Testis (tissue), 3 donors: ENCODE results near the gene MRPL38. TPM values are rescaled to one million over a fixed set of nuclear protein-coding genes. Genes with fewer than 3 reads are reported as not detected.

ENCODE experiments used
- DNase-seq: peaks from one replicate; pipeline ENCODE4 v3.0.0-alpha.2; 2019
- H3K27ac ChIP-seq, 2 donors: fragments of 200-600 bp; sonication (generic); one replicate each; pipeline ENCODE4 v1.5.1; 2019
- H3K27me3 ChIP-seq: fragments of 200-600 bp; sonication (generic); one replicate; pipeline ENCODE4 v1.5.1; 2019
- H3K36me3 ChIP-seq: fragments of 200-600 bp; sonication (generic); one replicate; pipeline ENCODE4 v1.5.1; 2017; ENCODE audit warnings: low read depth; ENCODE audit errors: missing control alignments
- H3K4me1 ChIP-seq: fragments of 200-600 bp; sonication (generic); one replicate; pipeline ENCODE4 v1.5.1; 2019
- H3K4me3 ChIP-seq, 2 donors: fragments of 200-600 bp; sonication (generic); one replicate each; pipeline ENCODE4 v1.5.1; 2017 to 2019
- H3K9me3 ChIP-seq: fragments of 200-600 bp; sonication (generic); one replicate; pipeline ENCODE4 v1.5.1; 2017
- POLR2A ChIP-seq: fragments of 450-650 bp; IDR thresholded peaks from one replicate; pipeline ENCODE4 v1.6.1; 2017; ENCODE audit warnings: antibody characterized with exemption, mild to moderate bottlenecking, moderate library complexity
- WGBS, 2 donors: methylation state at CpG; one replicate each; pipeline ENCODE4 v1.1.5; 2018; 5-methylcytosine and 5-hydroxymethylcytosine counted together
- intact Hi-C: fragments of 100-400 bp; cut with DNase I; formaldehyde crosslinking; loops from one replicate; pipeline ENCODE4 v1.15.1; 2023; ENCODE audit warnings: low total_unique reads
- polyA plus RNA-seq: library from polyadenylated mRNA; stranded (reverse); fragments of 350-450 nt; fragmentation: Illumina TruSeq; extraction: RNeasy Lipid Tissue Mini Kit (QIAGEN cat#74804); gene quantifications from one replicate; pipeline ENCODE4 v1.2.3, GENCODE V29; 2014; ENCODE audit warnings: low read depth, low replicate concordance; ENCODE audit not compliant: insufficient read depth
- total RNA-seq, 2 donors: library from RNA; depleted of rRNA; stranded (reverse); fragments of >200 nt; gene quantifications; one replicate each; pipeline ENCODE4 v1.2.3, GENCODE V29; 2016
- TF ChIP-seq, protein P1 (sequence below), 3 experiments: fragments of 450-650 bp in 2 of 3; fragments of 200-600 bp in 1 of 3; sonication (generic) in 1 of 3; IDR thresholded peaks; one replicate each; pipeline ENCODE4 v1.5.1; 2016 to 2019; ENCODE audit warnings: antibody characterized with exemption in 3 of 3, mild to moderate bottlenecking in 2 of 3, moderate library complexity in 1 of 3

Gene MRPL38
- total and polyA plus RNA-seq, 3 donors from 2014 or later = 88.2 to 101 (median 88.7) TPM

DNA sequence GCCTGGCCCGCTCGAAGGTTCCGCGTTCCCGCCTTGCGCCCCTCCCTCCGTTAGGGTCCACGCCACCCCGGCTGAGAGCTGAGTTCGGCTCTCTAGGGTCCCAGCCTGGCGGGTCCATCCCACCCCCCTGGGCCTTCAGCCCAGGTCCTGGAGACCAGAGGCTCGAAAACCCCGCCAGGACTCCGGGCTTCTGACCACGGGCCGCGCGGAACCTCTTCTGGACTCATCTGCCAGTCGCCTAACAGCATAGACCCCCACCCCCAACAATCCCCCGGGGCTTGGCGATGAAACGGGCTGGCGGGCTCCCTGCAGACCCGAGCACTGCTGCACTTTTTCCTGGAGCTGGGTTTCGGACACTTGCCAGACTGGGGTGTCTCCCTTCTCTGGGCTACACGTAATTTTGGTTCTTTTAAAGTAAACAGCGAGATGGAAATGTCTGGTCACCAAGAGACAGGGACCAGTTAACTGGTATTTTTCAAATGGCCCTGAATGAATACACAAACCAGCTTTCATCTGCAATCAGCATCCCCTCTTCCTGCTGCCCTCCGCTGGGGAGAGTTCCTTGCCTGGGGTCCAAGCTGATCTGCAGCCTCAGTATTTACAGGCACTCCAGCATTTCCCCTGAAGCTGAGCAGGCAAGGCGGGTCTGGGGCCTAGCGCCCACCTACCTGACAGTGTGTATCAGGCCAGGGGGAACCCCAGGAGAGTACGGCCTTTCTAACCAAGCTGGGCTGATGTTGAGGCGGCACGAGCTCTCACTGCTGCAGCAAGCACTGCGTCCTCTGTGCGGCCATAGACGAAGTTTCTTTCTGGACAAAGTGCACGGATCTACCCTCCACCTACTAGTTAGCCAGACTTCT, 7.3 kb downstream of the MRPL38 start:
- TF ChIP-seq, protein P1, sequence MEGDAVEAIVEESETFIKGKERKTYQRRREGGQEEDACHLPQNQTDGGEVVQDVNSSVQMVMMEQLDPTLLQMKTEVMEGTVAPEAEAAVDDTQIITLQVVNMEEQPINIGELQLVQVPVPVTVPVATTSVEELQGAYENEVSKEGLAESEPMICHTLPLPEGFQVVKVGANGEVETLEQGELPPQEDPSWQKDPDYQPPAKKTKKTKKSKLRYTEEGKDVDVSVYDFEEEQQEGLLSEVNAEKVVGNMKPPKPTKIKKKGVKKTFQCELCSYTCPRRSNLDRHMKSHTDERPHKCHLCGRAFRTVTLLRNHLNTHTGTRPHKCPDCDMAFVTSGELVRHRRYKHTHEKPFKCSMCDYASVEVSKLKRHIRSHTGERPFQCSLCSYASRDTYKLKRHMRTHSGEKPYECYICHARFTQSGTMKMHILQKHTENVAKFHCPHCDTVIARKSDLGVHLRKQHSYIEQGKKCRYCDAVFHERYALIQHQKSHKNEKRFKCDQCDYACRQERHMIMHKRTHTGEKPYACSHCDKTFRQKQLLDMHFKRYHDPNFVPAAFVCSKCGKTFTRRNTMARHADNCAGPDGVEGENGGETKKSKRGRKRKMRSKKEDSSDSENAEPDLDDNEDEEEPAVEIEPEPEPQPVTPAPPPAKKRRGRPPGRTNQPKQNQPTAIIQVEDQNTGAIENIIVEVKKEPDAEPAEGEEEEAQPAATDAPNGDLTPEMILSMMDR (IDR thresholded peaks at IDR 0.05) = no peak
- TF ChIP-seq POLR2A = peak; percentile 1
- intact Hi-C loops = no loop called here
- WGBS, 2 donors = 35 to 37% methylated on average over 14 to 37 of the region's 37 CpGs
- H3K27me3 ChIP-seq = no peaks in the 10 kb centered on the region
- H3K27ac ChIP-seq = peak overlapping the region; percentile 85 to 89
- peaks cover 23% of the 10 kb centered on the region for H3K4me1 ChIP-seq
- peak overlapping the region; percentile 67 to 82 for H3K4me3 ChIP-seq
- no peaks in the 10 kb centered on the region for H3K36me3 ChIP-seq
- no peak for DNase-seq
- H3K9me3 ChIP-seq = no peaks in the 10 kb centered on the region

DNA sequence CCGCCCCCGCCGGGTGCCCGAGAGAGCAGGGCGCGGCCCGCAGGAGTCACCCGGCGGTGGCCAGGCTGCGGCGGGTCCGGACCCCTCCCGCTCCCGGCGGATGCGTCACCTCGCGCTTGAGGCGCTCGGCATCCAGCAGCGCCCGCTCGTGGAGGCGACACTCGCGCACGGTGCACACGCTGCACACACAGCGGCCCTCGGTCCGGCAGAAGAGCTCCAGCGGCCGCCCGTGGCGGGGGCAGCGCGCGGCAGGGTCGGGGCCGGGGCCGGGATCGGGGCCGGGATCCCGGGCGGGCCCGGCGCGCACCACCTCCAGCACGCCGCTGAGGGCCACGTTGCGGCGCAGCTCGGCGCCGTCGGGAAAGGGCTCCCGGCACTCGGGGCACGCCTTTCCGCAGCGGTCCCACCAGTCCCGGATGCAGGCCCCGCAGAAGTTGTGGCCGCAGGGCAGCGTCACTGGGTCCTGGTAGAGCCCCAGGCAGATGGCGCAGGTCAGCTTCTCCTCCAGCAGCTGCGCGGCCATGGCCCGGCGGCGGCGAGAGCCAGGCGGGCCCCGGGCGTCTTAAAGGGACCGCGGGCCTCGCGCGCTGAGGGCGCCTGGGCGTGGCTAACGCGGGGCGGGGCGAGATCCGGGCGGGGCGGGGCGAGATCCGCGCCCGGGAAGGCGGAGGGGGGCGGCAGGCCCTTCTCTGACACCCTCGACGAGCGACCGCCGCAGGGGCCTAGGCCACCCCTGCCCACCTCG, 8.1 kb downstream of the MRPL38 start, which contains the start of gene TRIM65:
Gene TRIM65 (minus strand): TSS at position 537 of the 745 bp plus-strand sequence. CDS start 14 bp downstream, at position 523.
- peak; percentile 81 for DNase-seq
- TF ChIP-seq, protein P1 (IDR thresholded peaks at IDR 0.05) = peak; percentile 6 to 17 (median 16)
- peak; percentile 2 for TF ChIP-seq POLR2A
- H3K9me3 ChIP-seq = no peaks in the 10 kb centered on the region
- peaks cover 30% of the 10 kb centered on the region for H3K4me1 ChIP-seq
- H3K36me3 ChIP-seq = no peaks in the 10 kb centered on the region
- H3K4me3 ChIP-seq = peak within 1 kb of the TSS; percentile 67 to 82
- intact Hi-C loops = no loop called here
- no peaks in the 10 kb centered on the region for H3K27me3 ChIP-seq
- WGBS, 2 donors = 1% methylated on average over 65 of the region's 102 CpGs; no CpG with 5 or more reads in 1 of the 2 donors
- peak within 1 kb of the TSS; percentile 85 to 89 for H3K27ac ChIP-seq

DNA sequence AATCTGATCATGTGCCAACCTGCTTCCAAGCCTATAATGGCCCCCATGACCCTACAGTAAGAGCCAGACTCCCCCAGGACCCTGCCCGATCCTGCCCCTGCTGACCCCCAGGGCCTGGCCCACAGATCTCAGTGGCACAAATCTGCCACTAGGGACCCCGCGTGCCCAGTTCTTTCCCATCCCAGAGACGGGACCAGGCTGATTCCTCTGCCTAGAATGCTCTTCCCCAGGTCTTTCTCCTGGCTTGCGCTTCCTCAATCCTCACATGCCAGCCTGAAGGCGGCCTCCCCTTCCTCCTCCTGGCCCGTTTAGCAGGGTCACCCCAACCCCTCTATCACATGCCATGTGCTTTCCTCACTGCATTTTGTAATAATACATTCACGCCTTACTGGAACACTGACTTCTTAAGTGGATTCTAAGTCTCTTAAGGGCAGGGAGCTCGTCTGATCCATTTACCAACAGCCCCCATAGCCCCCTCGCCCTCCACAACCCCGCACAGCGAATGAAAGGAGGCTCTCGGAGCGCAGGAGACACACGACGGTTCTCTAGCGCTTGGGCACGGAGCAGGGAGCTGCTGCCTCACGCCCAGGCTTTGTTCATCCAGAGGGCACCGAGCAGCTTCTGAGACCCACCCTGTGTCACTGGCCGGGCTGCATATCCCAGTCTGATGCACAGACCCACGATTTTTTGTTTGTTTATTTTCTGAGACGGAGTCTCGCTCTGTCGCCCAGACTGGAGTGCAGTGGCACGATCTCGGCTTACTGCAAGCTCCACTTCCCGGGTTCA, 9.1 kb downstream of the MRPL38 start:
- no peak for DNase-seq
- TF ChIP-seq, protein P1 (IDR thresholded peaks at IDR 0.05) = no peak
- no peak for TF ChIP-seq POLR2A
- H3K27ac ChIP-seq = peak overlapping the region; percentile 85 to 89
- 24 to 30% methylated on average over 25 to 28 of the region's 28 CpGs for WGBS, 2 donors
- H3K4me1 ChIP-seq = peaks cover 32% of the 10 kb centered on the region
- peak overlapping the region; percentile 67 to 82 for H3K4me3 ChIP-seq
- no peaks in the 10 kb centered on the region for H3K27me3 ChIP-seq
- no peaks in the 10 kb centered on the region for H3K9me3 ChIP-seq
- intact Hi-C loops = no loop called here
- H3K36me3 ChIP-seq = no peaks in the 10 kb centered on the region

DNA sequence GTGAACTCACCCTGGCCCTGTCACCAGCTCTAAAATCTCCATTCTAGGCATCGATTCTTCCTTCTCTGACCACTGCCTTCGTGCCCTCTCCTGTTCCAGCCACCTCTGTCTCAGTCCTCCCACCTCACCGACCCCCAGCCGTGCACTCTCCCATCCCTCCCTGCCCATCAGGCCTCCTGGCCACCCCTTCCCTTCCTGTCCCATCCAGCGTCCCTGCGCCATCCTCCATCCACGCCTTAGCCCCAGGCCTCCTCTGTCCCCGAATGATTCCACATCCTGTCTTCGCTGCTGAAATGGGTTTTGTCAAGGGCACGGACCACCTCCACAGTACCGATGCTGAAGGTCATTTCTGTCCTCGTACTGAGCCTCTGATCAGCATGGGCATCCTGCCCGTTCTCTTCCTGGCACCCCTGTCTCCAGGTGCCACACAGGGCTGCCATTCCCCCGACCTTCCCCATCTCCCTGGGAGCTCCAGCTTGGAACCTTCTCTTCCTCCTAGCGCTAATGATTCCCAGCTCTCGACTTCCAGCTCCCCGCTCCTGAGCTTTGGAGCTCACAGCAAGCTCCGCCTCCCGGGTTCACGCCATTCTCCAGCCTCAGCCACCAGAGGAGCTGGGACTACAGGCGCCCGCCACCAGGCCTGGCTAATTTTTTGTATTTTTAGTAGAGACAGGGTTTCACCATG, 10.5 kb downstream of the MRPL38 start:
- WGBS, 2 donors = 71 to 74% methylated on average over 22 of the region's 22 CpGs
- Histone ChIP-seq H3K4me3 (no peak overlapping the region), H3K27ac (no peak overlapping the region), H3K9me3 (no peaks in the 10 kb centered on the region), H3K4me1 (peaks cover 32% of the 10 kb centered on the region), H3K27me3 (no peaks in the 10 kb centered on the region), H3K36me3 (no peaks in the 10 kb centered on the region)
- no peak for TF ChIP-seq POLR2A
- TF ChIP-seq, protein P1 (IDR thresholded peaks at IDR 0.05) = no peak
- no peak for DNase-seq
- intact Hi-C loops = no loop called here
